BJ (cell line): ENCODE results near the gene JUP. TPM values are rescaled to one million over a fixed set of nuclear protein-coding genes. Genes with fewer than 3 reads are reported as not detected.

Source experiments
- CTCF ChIA-PET: fragments of 350-600 bp; formaldehyde crosslinking; extraction: SDS; loops from one replicate; lab custom pipeline; 2021; ENCODE audit warnings: antibody characterized with exemption, inconsistent platforms; lab: Yijun Ruan, JAX
- POLR2A ChIA-PET: fragments of 300-600 bp; sonication (Branson Sonifier 250); formaldehyde crosslinking; extraction: SDS; loops from one replicate; lab custom pipeline; 2021; ENCODE audit warnings: antibody characterized with exemption; lab: Charles Lee
- DNase-seq: peaks from one replicate; pipeline ENCODE4 v3.0.0-alpha.2; 2011; ENCODE audit warnings: low read depth
- H3K27me3 ChIP-seq: 2 replicates; pipeline ENCODE4 v1.6.0; 2011; ENCODE audit warnings: low read length; ENCODE audit not compliant: control insufficient read depth, insufficient read depth
- H3K36me3 ChIP-seq: 2 replicates; pipeline ENCODE4 v1.5.1; 2011; ENCODE audit warnings: low read length; ENCODE audit not compliant: control insufficient read depth, insufficient read depth
- H3K4me3 ChIP-seq: 2 replicates; pipeline ENCODE4 v1.5.1; 2011; ENCODE audit warnings: low read depth, mild to moderate bottlenecking, control low read depth, low read length
- CTCF ChIP-seq: IDR thresholded peaks from 2 replicates; pipeline ENCODE4 v1.5.1; 2011; ENCODE audit warnings: low read depth, mild to moderate bottlenecking, control low read depth, inconsistent platforms, low read length, moderate library complexity; ENCODE audit not compliant: insufficient read depth
- polyA plus RNA-seq: library from polyadenylated mRNA; depleted of rRNA; stranded (reverse); fragments of >200 nt; gene quantifications from 2 replicates; pipeline ENCODE4 v1.2.3, GENCODE V29; 2011

The JUP gene
- polyA plus RNA-seq, 1 experiment = 9.4 TPM

- CTCF ChIA-PET = interaction anchor here (0.8 to 3.0 kb wide), 4 partner anchors 13 to 236 kb away, joined by 3 to 12 read pairs (median 4); no protein-coding TSS in a partner anchor
- H3K27me3 ChIP-seq = peaks cover 4% of the 10 kb centered on the region; the same call in 1 of the 2 replicates
- POLR2A ChIA-PET = no interaction called here
- no peak for DNase-seq
- H3K36me3 ChIP-seq = no peaks in the 10 kb centered on the region
- no peak for TF ChIP-seq CTCF
- no peak overlapping the region for H3K4me3 ChIP-seq
Measured at GRCh38 chr17:41724476-41725050, 61.9 kb downstream of the JUP start.

- Histone ChIP-seq H3K36me3 (no peaks in the 10 kb centered on the region), H3K4me3 (no peak overlapping the region), H3K27me3 (peaks cover 4% of the 10 kb centered on the region; the same call in 1 of the 2 replicates)
- POLR2A ChIA-PET = interaction anchor here (0.6 kb wide), 1 partner anchor 9 kb away, joined by 4 read pairs; no protein-coding TSS in a partner anchor
- no peak for DNase-seq
- CTCF ChIA-PET = interaction anchor here (0.6 to 3.0 kb wide), 3 partner anchors 14 to 236 kb away, joined by 3 to 12 read pairs (median 3); no protein-coding TSS in a partner anchor
- TF ChIP-seq CTCF = no peak
Measured at GRCh38 chr17:41723801-41724475, 62.6 kb downstream of the JUP start.

- Histone ChIP-seq H3K27me3 (peaks cover 4% of the 10 kb centered on the region; the same call in 1 of the 2 replicates), H3K36me3 (no peaks in the 10 kb centered on the region), H3K4me3 (no peak overlapping the region)
- ChIA-PET POLR2A (no interaction called here), CTCF (interaction anchor here (0.6 to 1.9 kb wide), 3 partner anchors 11 to 79 kb away, joined by 3 to 6 read pairs (median 3); no protein-coding TSS in a partner anchor)
- TF ChIP-seq CTCF = no peak
- no peak for DNase-seq
Measured at GRCh38 chr17:41722231-41722630, 64.3 kb downstream of the JUP start.

GRCh38 chr17:41718287-41718645 is 68.2 kb downstream of the JUP start:
- TF ChIP-seq CTCF = no peak
- Histone ChIP-seq H3K27me3 (0 out of 2 replicates have a peak, but pooled peaks cover 2% of the 10 kb centered on the region), H3K4me3 (no peak overlapping the region), H3K36me3 (no peaks in the 10 kb centered on the region)
- ChIA-PET POLR2A (interaction anchor here (0.6 kb wide), 1 partner anchor 30 kb away, joined by 3 read pairs; no protein-coding TSS in a partner anchor), CTCF (interaction anchor here (1.0 to 2.4 kb wide), 7 partner anchors 11 to 241 kb away, joined by 3 to 13 read pairs (median 4); no protein-coding TSS in a partner anchor)
- DNase-seq = no peak
